ENCODE results near the gene GCGR.
A peak's percentile ranks its signal among the peaks of the same experiment; 100 is the strongest.

GCGR gene

DNA sequence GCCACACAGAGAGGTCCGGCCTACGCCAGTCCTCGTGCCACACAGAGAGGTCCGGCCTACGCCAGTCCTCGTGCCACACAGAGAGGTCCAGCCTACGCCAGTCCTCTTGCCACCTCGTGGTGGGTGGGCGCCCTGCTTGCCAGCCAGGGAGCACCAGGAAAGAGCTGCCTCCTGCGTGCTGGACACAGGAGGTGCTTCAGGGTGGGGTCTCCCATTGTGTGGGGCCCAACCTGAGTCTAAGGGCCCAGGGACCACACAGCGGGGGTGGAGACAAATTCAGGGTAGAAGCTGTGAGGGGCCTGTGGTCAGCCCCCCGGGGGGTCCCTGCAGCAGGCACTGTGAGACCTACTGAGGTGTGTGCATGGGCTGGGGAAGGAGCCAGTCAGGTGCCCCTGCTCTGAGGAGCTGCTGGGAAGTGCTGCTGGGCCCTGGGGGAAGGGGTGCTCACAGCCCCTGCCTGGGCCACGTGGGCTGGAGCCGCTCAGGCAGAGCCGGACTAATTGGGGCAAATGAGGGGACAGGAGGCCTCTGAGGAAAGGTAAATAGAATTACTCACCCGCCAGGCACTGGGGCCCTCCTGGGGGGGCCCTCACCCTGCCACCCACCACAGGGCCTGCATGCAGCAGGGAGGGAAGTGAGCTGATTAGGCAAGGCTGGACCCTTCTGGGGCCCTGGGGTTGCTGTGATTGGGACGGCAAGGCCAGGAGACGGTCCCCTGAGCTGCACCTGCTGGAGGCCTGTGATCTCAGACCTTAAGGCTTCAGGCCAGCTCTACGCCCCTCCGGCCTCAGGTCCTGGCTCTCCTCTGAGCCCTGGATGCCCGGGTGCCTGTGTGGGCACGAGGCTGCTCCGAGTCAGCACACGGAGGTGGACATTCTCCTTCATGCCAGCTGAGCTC lies 11.0 kb downstream of the GCGR start:
- Histone ChIP-seq H3K36me3 (ENCODE audit: control insufficient read depth in 1 of 2, insufficient read depth in 2 of 2, low read depth in 1 of 2, low read length in 2 of 2) (peaks cover 0 to 2% of the 10 kb centered on the region in 2 experiments), H3K18ac (ENCODE audit: low read depth in 1 of 2, low read length in 2 of 2) (no peak overlapping the region), H2BK15ac (ENCODE audit: low read depth, poor library complexity, severe bottlenecking) (peak overlapping the region; percentile 57), H3K4me3 (ENCODE audit: insufficient read depth in 1 of 2, low read depth in 1 of 2, low read length in 2 of 2) (no peak overlapping the region), H2AK5ac (ENCODE audit: low read length, severe bottlenecking) (no peak overlapping the region), H2BK5ac (ENCODE audit: low read depth, low read length, poor library complexity, severe bottlenecking) (no peak overlapping the region), H3K27ac (ENCODE audit: low read length, poor library complexity, severe bottlenecking) (no peak overlapping the region), H3K9me3 (ENCODE audit: control insufficient read depth, low read length) (no peaks in the 10 kb centered on the region), H2BK120ac (ENCODE audit: low read depth, low read length) (no peak overlapping the region), H3K4me1 (ENCODE audit: control insufficient read depth, insufficient read depth, low read depth, low read length) (peaks cover 10% of the 10 kb centered on the region), H2BK12ac (ENCODE audit: low read length in 2 of 2) (no peak overlapping the region), H2AFZ (ENCODE audit: low read depth, low read length) (no peak overlapping the region), H4K8ac (ENCODE audit: low read length) (no peak overlapping the region), H3K14ac (ENCODE audit: low read length in 2 of 2) (no peak overlapping the region), H4K91ac (ENCODE audit: low read length) (peak overlapping the region; percentile 25), H3K27me3 (ENCODE audit: control insufficient read depth in 1 of 2, insufficient read depth in 1 of 2, low read length in 2 of 2) (peaks cover 10 to 73% of the 10 kb centered on the region in 2 experiments), H3K4ac (ENCODE audit: low read depth in 1 of 2, low read length in 2 of 2) (no peak overlapping the region), H3K4me2 (ENCODE audit: low read length, poor library complexity, severe bottlenecking) (peak overlapping the region; percentile 10), H3K9ac (ENCODE audit: low read length) (no peak overlapping the region), H3K79me1 (replicated peaks; ENCODE audit: low read length, poor library complexity, severe bottlenecking) (no peaks in the 10 kb centered on the region), H3K23ac (ENCODE audit: low read length in 2 of 2) (no peak overlapping the region)
- 76% methylated on average over 20 of the region's 24 CpGs for WGBS
- DNase-seq, result no peak

DNA sequence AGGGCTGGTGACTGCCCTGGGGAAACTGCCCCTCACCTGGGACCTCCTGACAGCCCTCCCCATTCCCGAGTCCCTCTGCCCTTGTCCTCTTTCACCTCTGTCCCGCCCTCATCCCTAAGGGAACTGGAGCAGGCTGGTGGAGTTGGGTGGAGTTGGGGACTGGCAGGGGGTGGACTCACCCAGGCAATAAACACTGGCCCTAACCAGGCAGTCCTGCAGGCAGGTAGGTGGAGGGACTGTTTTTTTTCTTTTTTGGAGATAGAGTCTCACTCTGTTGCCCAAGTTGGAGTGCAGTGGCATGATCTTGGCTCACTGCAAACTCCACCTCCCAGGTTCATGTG lies 11.7 kb downstream of the GCGR start:
- Histone ChIP-seq H3K27ac (ENCODE audit: low read length, poor library complexity, severe bottlenecking) (no peak overlapping the region), H3K14ac (ENCODE audit: low read length in 2 of 2) (no peak overlapping the region)

DNA sequence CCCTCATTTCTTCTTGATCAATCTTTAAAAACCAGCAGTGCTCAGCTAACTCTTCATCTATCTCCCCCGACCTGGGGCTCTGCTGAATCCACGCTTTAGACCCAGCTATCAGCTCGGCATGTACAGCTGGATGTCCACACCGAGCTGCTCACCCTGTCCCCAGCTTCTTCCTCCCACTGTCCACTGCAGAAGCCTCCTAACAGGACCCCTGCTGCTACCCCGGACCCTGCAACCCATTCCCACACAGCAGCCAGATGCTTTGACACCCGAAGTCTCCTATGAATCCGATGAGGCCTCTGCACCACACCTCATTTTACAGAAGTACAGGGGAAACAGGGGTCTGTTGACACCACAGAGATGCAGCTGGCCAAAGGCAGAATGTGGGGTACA lies 13.8 kb downstream of the GCGR start:
- no peak overlapping the region for H2BK5ac ChIP-seq (ENCODE audit: low read depth, low read length, poor library complexity, severe bottlenecking)
- no peak for DNase-seq
- H3K79me1 ChIP-seq (replicated peaks; ENCODE audit: low read length, poor library complexity, severe bottlenecking), result peaks cover 3% of the 10 kb centered on the region
- no peak overlapping the region for H4K8ac ChIP-seq (ENCODE audit: low read length)
- H3K18ac ChIP-seq (ENCODE audit: low read depth in 1 of 2, low read length in 2 of 2), result no peak overlapping the region
- no peak overlapping the region for H4K91ac ChIP-seq (ENCODE audit: low read length)
- no peak overlapping the region for H2AFZ ChIP-seq (ENCODE audit: low read depth, low read length)
- peaks cover 23% of the 10 kb centered on the region for H3K4me1 ChIP-seq (ENCODE audit: control insufficient read depth, insufficient read depth, low read depth, low read length)
- no peak overlapping the region for H2BK120ac ChIP-seq (ENCODE audit: low read depth, low read length)
- no peaks in the 10 kb centered on the region for H3K9me3 ChIP-seq (ENCODE audit: control insufficient read depth, low read length)
- no peak overlapping the region for H3K4me3 ChIP-seq (ENCODE audit: insufficient read depth in 1 of 2, low read depth in 1 of 2, low read length in 2 of 2)
- WGBS, result 74% methylated on average over 7 of the region's 7 CpGs
- H3K4me2 ChIP-seq (ENCODE audit: low read length, poor library complexity, severe bottlenecking), result no peak overlapping the region
- no peak overlapping the region for H2BK12ac ChIP-seq (ENCODE audit: low read length in 2 of 2)
- H2BK15ac ChIP-seq (ENCODE audit: low read depth, poor library complexity, severe bottlenecking), result no peak overlapping the region
- no peak overlapping the region for H3K23ac ChIP-seq (ENCODE audit: low read length in 2 of 2)
- peaks cover 5 to 21% of the 10 kb centered on the region in 2 experiments for H3K36me3 ChIP-seq (ENCODE audit: control insufficient read depth in 1 of 2, insufficient read depth in 2 of 2, low read depth in 1 of 2, low read length in 2 of 2)
- no peak overlapping the region for H2AK5ac ChIP-seq (ENCODE audit: low read length, severe bottlenecking)
- no peak overlapping the region for H3K27ac ChIP-seq (ENCODE audit: low read length, poor library complexity, severe bottlenecking)
- H3K9ac ChIP-seq (ENCODE audit: low read length), result no peak overlapping the region
- peaks cover 6 to 52% of the 10 kb centered on the region in 2 experiments for H3K27me3 ChIP-seq (ENCODE audit: control insufficient read depth in 1 of 2, insufficient read depth in 1 of 2, low read length in 2 of 2)
- H3K14ac ChIP-seq (ENCODE audit: low read length in 2 of 2), result no peak overlapping the region
- H3K4ac ChIP-seq (ENCODE audit: low read depth in 1 of 2, low read length in 2 of 2), result peak overlapping the region in 1 of 2 experiments; percentile 18

More for the DNA sequence above, 11.7 kb downstream of the GCGR start:
- H2BK12ac ChIP-seq (ENCODE audit: low read length in 2 of 2), result no peak overlapping the region
- H2BK5ac ChIP-seq (ENCODE audit: low read depth, low read length, poor library complexity, severe bottlenecking), result no peak overlapping the region
- H3K4me2 ChIP-seq (ENCODE audit: low read length, poor library complexity, severe bottlenecking), result no peak overlapping the region
- H3K4me1 ChIP-seq (ENCODE audit: control insufficient read depth, insufficient read depth, low read depth, low read length), result peaks cover 10% of the 10 kb centered on the region
- no peak overlapping the region for H2BK15ac ChIP-seq (ENCODE audit: low read depth, poor library complexity, severe bottlenecking)
- H2AFZ ChIP-seq (ENCODE audit: low read depth, low read length), result no peak overlapping the region
- no peak overlapping the region for H3K18ac ChIP-seq (ENCODE audit: low read depth in 1 of 2, low read length in 2 of 2)
- H3K79me1 ChIP-seq (replicated peaks; ENCODE audit: low read length, poor library complexity, severe bottlenecking), result no peaks in the 10 kb centered on the region
- H3K23ac ChIP-seq (ENCODE audit: low read length in 2 of 2), result no peak overlapping the region
- H2BK120ac ChIP-seq (ENCODE audit: low read depth, low read length), result no peak overlapping the region
- H2AK5ac ChIP-seq (ENCODE audit: low read length, severe bottlenecking), result no peak overlapping the region
- 80% methylated on average over 1 of the region's 2 CpGs for WGBS
- peaks cover 0 to 2% of the 10 kb centered on the region in 2 experiments for H3K36me3 ChIP-seq (ENCODE audit: control insufficient read depth in 1 of 2, insufficient read depth in 2 of 2, low read depth in 1 of 2, low read length in 2 of 2)
- no peaks in the 10 kb centered on the region for H3K9me3 ChIP-seq (ENCODE audit: control insufficient read depth, low read length)
- no peak overlapping the region for H3K4ac ChIP-seq (ENCODE audit: low read depth in 1 of 2, low read length in 2 of 2)
- H3K9ac ChIP-seq (ENCODE audit: low read length), result no peak overlapping the region
- no peak overlapping the region for H3K4me3 ChIP-seq (ENCODE audit: insufficient read depth in 1 of 2, low read depth in 1 of 2, low read length in 2 of 2)
- peaks cover 6 to 67% of the 10 kb centered on the region in 2 experiments for H3K27me3 ChIP-seq (ENCODE audit: control insufficient read depth in 1 of 2, insufficient read depth in 1 of 2, low read length in 2 of 2)
- H4K8ac ChIP-seq (ENCODE audit: low read length), result no peak overlapping the region
- H4K91ac ChIP-seq (ENCODE audit: low read length), result peak overlapping the region; percentile 25
- no peak for DNase-seq

GRCh38 chr17:81819708-81820107 lies 15.8 kb downstream of the GCGR start:
- Histone ChIP-seq H4K8ac (ENCODE audit: low read length) (no peak overlapping the region), H3K4me2 (ENCODE audit: low read length, poor library complexity, severe bottlenecking) (no peak overlapping the region), H3K4me3 (ENCODE audit: insufficient read depth in 1 of 2, low read depth in 1 of 2, low read length in 2 of 2) (no peak overlapping the region), H3K36me3 (ENCODE audit: control insufficient read depth in 1 of 2, insufficient read depth in 2 of 2, low read depth in 1 of 2, low read length in 2 of 2) (peaks cover 8 to 40% of the 10 kb centered on the region in 2 experiments), H3K79me1 (replicated peaks; ENCODE audit: low read length, poor library complexity, severe bottlenecking) (peaks cover 14% of the 10 kb centered on the region), H2AFZ (ENCODE audit: low read depth, low read length) (no peak overlapping the region), H3K27ac (ENCODE audit: low read length, poor library complexity, severe bottlenecking) (no peak overlapping the region), H3K9ac (ENCODE audit: low read length) (no peak overlapping the region), H4K91ac (ENCODE audit: low read length) (no peak overlapping the region), H2AK5ac (ENCODE audit: low read length, severe bottlenecking) (no peak overlapping the region), H3K9me3 (ENCODE audit: control insufficient read depth, low read length) (no peaks in the 10 kb centered on the region), H3K23ac (ENCODE audit: low read length in 2 of 2) (no peak overlapping the region), H2BK120ac (ENCODE audit: low read depth, low read length) (no peak overlapping the region), H3K18ac (ENCODE audit: low read depth in 1 of 2, low read length in 2 of 2) (no peak overlapping the region), H2BK5ac (ENCODE audit: low read depth, low read length, poor library complexity, severe bottlenecking) (no peak overlapping the region), H2BK12ac (ENCODE audit: low read length in 2 of 2) (no peak overlapping the region), H3K4ac (ENCODE audit: low read depth in 1 of 2, low read length in 2 of 2) (no peak overlapping the region), H3K4me1 (ENCODE audit: control insufficient read depth, insufficient read depth, low read depth, low read length) (peaks cover 22% of the 10 kb centered on the region), H2BK15ac (ENCODE audit: low read depth, poor library complexity, severe bottlenecking) (no peak overlapping the region), H3K14ac (ENCODE audit: low read length in 2 of 2) (no peak overlapping the region), H3K27me3 (ENCODE audit: control insufficient read depth in 1 of 2, insufficient read depth in 1 of 2, low read length in 2 of 2) (peaks cover 6 to 38% of the 10 kb centered on the region in 2 experiments)
- DNase-seq, result no peak
- WGBS, result 65% methylated on average over 13 of the region's 13 CpGs

All from mesenchymal stem cell (in vitro differentiated cells and primary cell).